T follicular helper cell (primary cell): ENCODE data around the gene SMCR8.
"Not testable (repeated sequence)": the region's sequence is repeated elsewhere in the genome, so short reads cannot be mapped to it uniquely, and the experiment has no call there.

Experiments used
- DNase-seq: peaks from one replicate; pipeline ENCODE4 v3.0.0-alpha.2; 2020; ENCODE audit warnings: low read depth

The SMCR8 gene

GRCh38 chr17:18360518-18360917, 45.4 kb downstream of the SMCR8 start:
- DNase-seq: no peak

GRCh38 chr17:18361837-18362697, 47.0 kb downstream of the SMCR8 start:
- no peak for DNase-seq

- DNase-seq: no peak
Measured at GRCh38 chr17:18362698-18363100, 47.6 kb downstream of the SMCR8 start.

GRCh38 chr17:18363101-18364049, 48.3 kb downstream of the SMCR8 start, which contains the start of gene SHMT1:
Gene SHMT1 (minus strand): TSS chr17:18363550. CDS start chr17:18355981, 7,569 bp downstream.
- DNase-seq: peak; percentile 85

GRCh38 chr17:18364166-18364565, 49.1 kb downstream of the SMCR8 start:
- DNase-seq: no peak

GRCh38 chr17:18368946-18369345, 53.9 kb downstream of the SMCR8 start:
- DNase-seq: no peak

GRCh38 chr17:18370761-18371160, 55.7 kb downstream of the SMCR8 start:
- DNase-seq: no peak

- no peak for DNase-seq
Measured at GRCh38 chr17:18371455-18371854, 56.4 kb downstream of the SMCR8 start.

GRCh38 chr17:18373181-18373580, 58.1 kb downstream of the SMCR8 start:
- DNase-seq: not testable (repeated sequence)

- no peak for DNase-seq
Measured at GRCh38 chr17:18374216-18374615, 59.1 kb downstream of the SMCR8 start.
